ENCODE results near the gene OLFM4. TPM values are rescaled to one million over a fixed set of nuclear protein-coding genes. Genes with fewer than 3 reads are reported as not detected.

The OLFM4 gene
- total RNA-seq, 2 experiments from 2014 or later = not detected

DNA sequence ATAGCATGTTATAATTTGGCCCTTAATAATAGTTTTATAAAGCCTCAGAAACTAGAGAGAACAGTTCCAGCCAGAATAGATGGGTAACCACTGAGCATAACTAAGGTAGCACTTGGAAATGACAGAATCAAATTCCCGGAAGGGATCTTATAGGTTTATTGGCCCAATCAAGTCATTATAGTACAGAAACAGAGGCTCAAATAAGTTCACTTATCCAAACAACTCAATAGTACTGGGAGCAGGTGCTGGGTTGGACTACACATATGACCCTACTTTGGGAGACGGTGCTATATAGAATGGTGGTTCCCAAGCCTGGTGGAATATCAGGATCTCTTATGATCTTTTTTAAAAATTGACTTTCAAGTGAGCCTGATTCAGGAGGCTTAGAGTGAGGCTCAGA, 32.7 kb upstream of the OLFM4 start:
- peaks cover 0 to 4% of the 10 kb centered on the region in 2 experiments for H3K9me3 ChIP-seq (ENCODE audit: control insufficient read depth in 1 of 2, insufficient read depth in 1 of 2, low read length in 2 of 2)
- no peak for DNase-seq
- intact Hi-C loops (cut with DNase I, micrococcal nuclease) = no loop called here
- TF ChIP-seq, protein P1, sequence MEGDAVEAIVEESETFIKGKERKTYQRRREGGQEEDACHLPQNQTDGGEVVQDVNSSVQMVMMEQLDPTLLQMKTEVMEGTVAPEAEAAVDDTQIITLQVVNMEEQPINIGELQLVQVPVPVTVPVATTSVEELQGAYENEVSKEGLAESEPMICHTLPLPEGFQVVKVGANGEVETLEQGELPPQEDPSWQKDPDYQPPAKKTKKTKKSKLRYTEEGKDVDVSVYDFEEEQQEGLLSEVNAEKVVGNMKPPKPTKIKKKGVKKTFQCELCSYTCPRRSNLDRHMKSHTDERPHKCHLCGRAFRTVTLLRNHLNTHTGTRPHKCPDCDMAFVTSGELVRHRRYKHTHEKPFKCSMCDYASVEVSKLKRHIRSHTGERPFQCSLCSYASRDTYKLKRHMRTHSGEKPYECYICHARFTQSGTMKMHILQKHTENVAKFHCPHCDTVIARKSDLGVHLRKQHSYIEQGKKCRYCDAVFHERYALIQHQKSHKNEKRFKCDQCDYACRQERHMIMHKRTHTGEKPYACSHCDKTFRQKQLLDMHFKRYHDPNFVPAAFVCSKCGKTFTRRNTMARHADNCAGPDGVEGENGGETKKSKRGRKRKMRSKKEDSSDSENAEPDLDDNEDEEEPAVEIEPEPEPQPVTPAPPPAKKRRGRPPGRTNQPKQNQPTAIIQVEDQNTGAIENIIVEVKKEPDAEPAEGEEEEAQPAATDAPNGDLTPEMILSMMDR (IDR thresholded peaks at IDR 0.05) = no peak
- Mint-ChIP-seq H3K9me3 (no peaks in the 10 kb centered on the region), H3K27ac (no peak overlapping the region), H3K4me3 (no peak overlapping the region), H3K36me3 (ENCODE audit: low read depth) (no peaks in the 10 kb centered on the region), H3K27me3 (peaks cover 46% of the 10 kb centered on the region), H3K4me1 (ENCODE audit: low read depth) (no peaks in the 10 kb centered on the region)
- no peaks in the 10 kb centered on the region for H3K4me1 ChIP-seq (ENCODE audit: insufficient read depth, low read length)
- no peak overlapping the region for H3K27ac ChIP-seq (ENCODE audit: low read depth in 1 of 2, low read length in 2 of 2)
- no peak for ATAC-seq (ENCODE audit: poor library complexity)
- no peak overlapping the region for H3K4me3 ChIP-seq (ENCODE audit: low read length)
- ChIA-PET CTCF (no interaction called here), POLR2A (no interaction called here)
- no peaks in the 10 kb centered on the region for H3K36me3 ChIP-seq (ENCODE audit: insufficient read depth, low read length)
- peaks cover 0 to 6% of the 10 kb centered on the region in 2 experiments for H3K27me3 ChIP-seq (ENCODE audit: control insufficient read depth in 1 of 2, insufficient read depth in 2 of 2, low read length in 2 of 2)

DNA sequence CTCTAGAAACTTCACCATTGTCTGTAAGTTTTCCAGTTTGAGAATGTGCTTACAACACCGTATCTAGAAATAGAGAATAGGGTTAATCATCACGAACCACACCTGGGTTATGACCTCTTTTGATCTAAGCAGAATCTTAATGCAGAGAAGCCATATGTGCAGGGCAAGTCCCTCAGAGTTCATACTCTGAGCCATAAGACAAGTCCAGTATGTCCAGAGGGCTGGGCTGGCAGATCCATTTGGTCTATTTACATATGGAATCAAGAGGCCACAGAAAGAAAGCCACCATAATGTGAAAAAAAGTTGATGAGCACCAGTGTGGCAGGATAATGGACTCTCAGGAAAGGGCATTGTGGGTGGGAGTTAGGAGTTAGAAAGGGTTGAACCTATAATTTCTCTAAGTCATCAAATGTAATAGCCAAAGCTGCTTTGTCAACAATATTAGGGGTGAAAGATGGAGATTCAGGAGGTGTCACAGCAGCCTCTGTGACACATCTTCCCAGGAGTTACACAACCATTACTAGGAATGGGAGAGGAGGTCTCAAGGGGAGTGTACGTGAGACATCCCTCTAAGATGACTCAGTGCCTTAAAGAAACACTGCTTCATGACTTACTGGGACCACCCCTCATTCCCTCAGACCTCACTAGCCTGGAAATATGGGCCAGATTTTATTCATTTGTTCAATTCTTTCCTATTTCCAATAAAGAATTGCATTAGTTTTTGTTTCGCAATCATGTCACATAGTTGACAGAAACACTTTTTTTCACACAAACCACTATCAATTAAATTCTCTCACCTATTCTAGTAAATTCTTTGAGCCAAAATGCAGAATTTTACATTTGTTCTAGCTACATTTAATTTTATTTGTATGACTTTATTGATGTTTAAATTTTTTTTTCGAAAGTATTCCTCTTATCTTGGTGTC, 30.4 kb upstream of the OLFM4 start:
- no peak overlapping the region for H3K4me3 Mint-ChIP-seq

DNA sequence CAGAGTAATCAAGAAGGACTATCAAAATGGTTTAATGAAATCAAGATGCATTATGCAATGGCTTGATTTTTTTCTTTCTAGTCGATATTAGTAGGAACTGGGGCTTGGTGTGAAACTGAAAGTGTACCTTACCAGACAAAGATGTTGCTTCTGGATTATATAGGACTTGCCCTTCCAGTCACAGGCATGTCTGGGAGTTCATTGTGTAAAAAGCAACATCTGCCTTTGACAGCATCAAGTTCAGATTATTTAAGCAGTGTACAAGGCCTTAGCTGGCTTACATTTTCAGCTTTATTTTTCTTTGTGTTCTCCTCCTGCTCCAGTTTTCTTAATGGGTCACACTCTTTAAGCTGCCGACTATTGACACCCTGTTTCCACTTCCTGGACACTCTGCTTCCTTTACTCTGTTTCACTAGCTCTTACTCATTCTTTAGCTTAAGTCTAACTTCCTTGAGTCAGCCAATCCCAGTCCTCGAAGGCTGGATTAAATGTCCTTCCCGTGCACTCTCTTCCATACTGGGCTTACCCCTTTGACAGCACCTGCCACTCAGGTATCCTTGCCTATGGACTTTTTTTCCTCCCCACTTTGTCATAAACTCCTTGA, 29.4 kb upstream of the OLFM4 start:
- Histone ChIP-seq H3K27me3 (ENCODE audit: control insufficient read depth in 1 of 2, insufficient read depth in 2 of 2, low read length in 2 of 2) (no peaks in the 10 kb centered on the region), H3K4me1 (ENCODE audit: insufficient read depth, low read length) (no peaks in the 10 kb centered on the region), H3K9me3 (ENCODE audit: control insufficient read depth in 1 of 2, insufficient read depth in 1 of 2, low read length in 2 of 2) (peaks cover 0 to 4% of the 10 kb centered on the region in 2 experiments), H3K27ac (ENCODE audit: low read depth in 1 of 2, low read length in 2 of 2) (no peak overlapping the region), H3K4me3 (ENCODE audit: low read length) (no peak overlapping the region), H3K36me3 (ENCODE audit: insufficient read depth, low read length) (no peaks in the 10 kb centered on the region)
- no peak for DNase-seq
- Mint-ChIP-seq H3K36me3 (ENCODE audit: low read depth) (no peaks in the 10 kb centered on the region), H3K4me1 (ENCODE audit: low read depth) (no peaks in the 10 kb centered on the region), H3K9me3 (no peaks in the 10 kb centered on the region), H3K4me3 (no peak overlapping the region), H3K27ac (no peak overlapping the region), H3K27me3 (peaks cover 28% of the 10 kb centered on the region)
- intact Hi-C loops (cut with DNase I, micrococcal nuclease) = no loop called here
- ChIA-PET CTCF (no interaction called here), POLR2A (no interaction called here)
- ATAC-seq (ENCODE audit: poor library complexity) = no peak
- TF ChIP-seq, protein P1 (IDR thresholded peaks at IDR 0.05) = no peak

More for the DNA sequence above, 30.4 kb upstream of the OLFM4 start:
- POLR2A ChIA-PET = no interaction called here
- H3K9me3 ChIP-seq (ENCODE audit: control insufficient read depth in 1 of 2, insufficient read depth in 1 of 2, low read length in 2 of 2) = peaks cover 0 to 4% of the 10 kb centered on the region in 2 experiments
- no peaks in the 10 kb centered on the region for H3K9me3 Mint-ChIP-seq
- no peaks in the 10 kb centered on the region for H3K36me3 Mint-ChIP-seq (ENCODE audit: low read depth)
- no peak overlapping the region for H3K27ac ChIP-seq (ENCODE audit: low read depth in 1 of 2, low read length in 2 of 2)
- TF ChIP-seq, protein P1 (IDR thresholded peaks at IDR 0.05) = no peak
- no peaks in the 10 kb centered on the region for H3K4me1 ChIP-seq (ENCODE audit: insufficient read depth, low read length)
- intact Hi-C loops (cut with DNase I, micrococcal nuclease) = no loop called here
- no peaks in the 10 kb centered on the region for H3K36me3 ChIP-seq (ENCODE audit: insufficient read depth, low read length)
- ATAC-seq (ENCODE audit: poor library complexity) (no peak), DNase-seq (no peak)
- CTCF ChIA-PET = no interaction called here
- H3K27me3 ChIP-seq (ENCODE audit: control insufficient read depth in 1 of 2, insufficient read depth in 2 of 2, low read length in 2 of 2) = no peaks in the 10 kb centered on the region
- H3K4me3 ChIP-seq (ENCODE audit: low read length) = no peak overlapping the region
- no peaks in the 10 kb centered on the region for H3K4me1 Mint-ChIP-seq (ENCODE audit: low read depth)
- H3K27ac Mint-ChIP-seq = no peak overlapping the region
- H3K27me3 Mint-ChIP-seq = peaks cover 30% of the 10 kb centered on the region

All from CD4-positive, alpha-beta T cell (primary cell).